GM12878 (cell line): ENCODE data around the gene ZNF282.

Experiments
- CHD4 ChIP-seq: fragments of 200-600 bp; sonication (generic); IDR thresholded peaks from 2 replicates; pipeline ENCODE4 v1.6.1; 2016; ENCODE audit warnings: mild to moderate bottlenecking
- CTCF ChIP-seq, 3 experiments: IDR thresholded peaks in 2 of 3; conservative IDR thresholded peaks in 1 of 3; 2 replicates each; pipeline ENCODE4 v1.5.1; 2011; ENCODE audit warnings: low read depth in 3 of 3, low read length in 3 of 3, mild to moderate bottlenecking in 3 of 3, control low read depth in 2 of 3, moderate library complexity in 2 of 3, inconsistent platforms in 1 of 3, mixed read lengths in 1 of 3; ENCODE audit not compliant: control insufficient read depth in 2 of 3, insufficient read depth in 1 of 3; ENCODE audit errors: extremely low read depth in 1 of 3
- ETV6 ChIP-seq, 2 experiments: fragments of 450-650 bp in 1 of 2; IDR thresholded peaks in 1 of 2; conservative IDR thresholded peaks in 1 of 2; 2 replicates each; pipeline ENCODE4 v1.6.1; 2014; ENCODE audit warnings: antibody characterized with exemption in 1 of 2, borderline replicate concordance in 1 of 2, low read depth in 1 of 2, mild to moderate bottlenecking in 1 of 2, moderate library complexity in 1 of 2
- FOXM1 ChIP-seq: IDR thresholded peaks from 2 replicates; pipeline ENCODE4 v1.6.1; 2012; ENCODE audit warnings: low read depth, mild to moderate bottlenecking, inconsistent platforms, low read length, moderate library complexity
- HDGF ChIP-seq: fragments of 450-650 bp; IDR thresholded peaks from 2 replicates; pipeline ENCODE4 v1.6.1; 2016; ENCODE audit warnings: antibody characterized with exemption
- POLR2AphosphoS2 ChIP-seq: IDR thresholded peaks from 2 replicates; pipeline ENCODE4 v1.6.1; 2011; ENCODE audit warnings: low read depth, mild to moderate bottlenecking, low read length, improper control_type of control experiment, moderate library complexity
- POU2F2 ChIP-seq: IDR thresholded peaks from 3 replicates; pipeline ENCODE4 v1.6.1; 2011; ENCODE audit warnings: low read depth, mild to moderate bottlenecking, low read length, borderline replicate concordance
- TCF7 ChIP-seq: IDR thresholded peaks from 2 replicates; pipeline ENCODE4 v1.6.1; 2014; ENCODE audit warnings: antibody characterized with exemption, borderline replicate concordance
- ZBED1 ChIP-seq: IDR thresholded peaks from 2 replicates; pipeline ENCODE4 v1.6.1; 2016; ENCODE audit warnings: borderline replicate concordance
- TF ChIP-seq, protein P1 (sequence below): fragments of 450-650 bp; IDR thresholded peaks from 2 replicates; pipeline ENCODE4 v1.6.1; 2017; ENCODE audit warnings: antibody characterized with exemption, mild to moderate bottlenecking, moderate library complexity
- TF ChIP-seq, protein P2 (sequence below): IDR thresholded peaks from 2 replicates; pipeline ENCODE4 v1.6.1; 2012; ENCODE audit warnings: low read depth, low read length, improper control_type of control experiment

DNA sequence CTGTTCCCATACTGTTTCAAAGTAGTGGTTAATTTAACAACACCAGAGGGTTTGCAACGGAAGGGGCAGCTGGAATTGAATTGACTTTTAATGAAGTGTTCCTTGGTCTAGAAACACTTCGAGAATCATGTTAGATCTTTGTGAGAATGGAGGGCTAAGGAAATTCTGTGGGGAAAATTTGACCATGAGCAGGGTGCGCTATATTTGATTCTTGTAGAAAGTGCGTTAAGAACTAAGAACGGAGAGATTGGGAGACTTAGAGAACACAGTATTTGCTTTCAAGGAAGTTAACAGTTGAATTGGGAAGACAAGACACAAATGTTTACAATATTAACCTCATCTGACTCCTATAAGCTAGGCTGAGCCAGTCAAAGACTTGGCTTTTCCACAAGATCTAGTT is 45.3 kb downstream of the ZNF282 start:
- TF ChIP-seq FOXM1 (no peak), CHD4 (no peak), CTCF (IDR thresholded peaks at IDR 0.05 in 2 of 3, conservative IDR thresholded peaks at IDR 0.05 in 1 of 3; ENCODE audit: control insufficient read depth in 2 of 3, extremely low read depth in 1 of 3, insufficient read depth in 1 of 3, low read depth in 3 of 3, low read length in 3 of 3) (no peak), POLR2AphosphoS2 (no peak), POU2F2 (no peak), TCF7 (no peak), ZBED1 (no peak), ETV6 (conservative IDR thresholded peaks at IDR 0.05 in 1 of 2, IDR thresholded peaks at IDR 0.05 in 1 of 2; ENCODE audit: borderline replicate concordance in 1 of 2, low read depth in 1 of 2) (no peak), HDGF (no peak)
- TF ChIP-seq, protein P1, sequence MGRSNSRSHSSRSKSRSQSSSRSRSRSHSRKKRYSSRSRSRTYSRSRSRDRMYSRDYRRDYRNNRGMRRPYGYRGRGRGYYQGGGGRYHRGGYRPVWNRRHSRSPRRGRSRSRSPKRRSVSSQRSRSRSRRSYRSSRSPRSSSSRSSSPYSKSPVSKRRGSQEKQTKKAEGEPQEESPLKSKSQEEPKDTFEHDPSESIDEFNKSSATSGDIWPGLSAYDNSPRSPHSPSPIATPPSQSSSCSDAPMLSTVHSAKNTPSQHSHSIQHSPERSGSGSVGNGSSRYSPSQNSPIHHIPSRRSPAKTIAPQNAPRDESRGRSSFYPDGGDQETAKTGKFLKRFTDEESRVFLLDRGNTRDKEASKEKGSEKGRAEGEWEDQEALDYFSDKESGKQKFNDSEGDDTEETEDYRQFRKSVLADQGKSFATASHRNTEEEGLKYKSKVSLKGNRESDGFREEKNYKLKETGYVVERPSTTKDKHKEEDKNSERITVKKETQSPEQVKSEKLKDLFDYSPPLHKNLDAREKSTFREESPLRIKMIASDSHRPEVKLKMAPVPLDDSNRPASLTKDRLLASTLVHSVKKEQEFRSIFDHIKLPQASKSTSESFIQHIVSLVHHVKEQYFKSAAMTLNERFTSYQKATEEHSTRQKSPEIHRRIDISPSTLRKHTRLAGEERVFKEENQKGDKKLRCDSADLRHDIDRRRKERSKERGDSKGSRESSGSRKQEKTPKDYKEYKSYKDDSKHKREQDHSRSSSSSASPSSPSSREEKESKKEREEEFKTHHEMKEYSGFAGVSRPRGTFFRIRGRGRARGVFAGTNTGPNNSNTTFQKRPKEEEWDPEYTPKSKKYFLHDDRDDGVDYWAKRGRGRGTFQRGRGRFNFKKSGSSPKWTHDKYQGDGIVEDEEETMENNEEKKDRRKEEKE, result no peak
- TF ChIP-seq, protein P2, sequence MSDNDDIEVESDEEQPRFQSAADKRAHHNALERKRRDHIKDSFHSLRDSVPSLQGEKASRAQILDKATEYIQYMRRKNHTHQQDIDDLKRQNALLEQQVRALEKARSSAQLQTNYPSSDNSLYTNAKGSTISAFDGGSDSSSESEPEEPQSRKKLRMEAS, result no peak
